Hematopoietic multipotent progenitor cell (in vitro differentiated cells): ENCODE results near the gene ANKRD42. TPM values are rescaled to one million over a fixed set of nuclear protein-coding genes. Genes with fewer than 3 reads are reported as not detected.
A peak's percentile ranks its signal among the peaks of the same experiment; 100 is the strongest.

Experiments used
- DNase-seq, 3 donors: peaks; one replicate each; pipeline ENCODE4 v3.0.0-alpha.2; 2011 to 2015; ENCODE audit warnings: low read depth in 2 of 3, low spot score in 2 of 3
- small RNA-seq: library from RNA; depleted of rRNA; stranded (forward); fragments of <200 nt; gene quantifications from one replicate; pipeline ENCODE3, GENCODE V24; 2012
- total RNA-seq: library from RNA; depleted of rRNA; stranded (reverse); fragments of >200 nt; gene quantifications from one replicate; pipeline ENCODE4 v1.2.3, GENCODE V29; 2012

ANKRD42 gene
- total RNA-seq, 1 donor = 5.4 TPM

GRCh38 chr11:83285151-83285770, 91.7 kb downstream of the ANKRD42 start:
- DNase-seq = no peak

GRCh38 chr11:83285771-83286528, 92.4 kb downstream of the ANKRD42 start, which contains the start of gene CCDC90B:
Gene CCDC90B (minus strand): TSS chr11:83286367. CDS start chr11:83285972, 395 bp downstream.
- peak; percentile 89 to 99 (median 97) for DNase-seq

- DNase-seq = no peak
These were observed 94.1 kb downstream of the ANKRD42 start for GRCh38 chr11:83287631-83288030.

GRCh38 chr11:83292709-83293456, 99.4 kb downstream of the ANKRD42 start:
- peak; percentile 9 to 77 (median 57) for DNase-seq

GRCh38 chr11:83293457-83293774, 99.9 kb downstream of the ANKRD42 start:
- DNase-seq = no peak

GRCh38 chr11:83294208-83294607, 100.7 kb downstream of the ANKRD42 start:
- DNase-seq = no peak

Small RNA genes lying within 50 kb of the gene (small RNA-seq; reads per million reads assigned to genes)
- not detected for gene AP000873.5

Other genes with a start within 250 kb of the ANKRD42 start
- gene RAB30, start 121.8 kb upstream of the ANKRD42 start, total RNA-seq = 0.81 TPM
- gene PCF11, start 36.6 kb upstream of the ANKRD42 start, total RNA-seq = 47.7 TPM
- 22.9 TPM for gene CCDC90B, start 92.7 kb downstream of the ANKRD42 start, total RNA-seq